Natural killer cell (primary cell): ENCODE results near the gene CSGALNACT2. TPM values are rescaled to one million over a fixed set of nuclear protein-coding genes. Genes with fewer than 3 reads are reported as not detected.

Source experiments
- ATAC-seq, 3 donors: fragments of 150-1000 bp in 2 of 3; fragments of 200-7000 bp in 1 of 3; cut with Tn5 transposase; 1 replicate in 1 of 3; 2 replicates in 2 of 3; pipeline ENCODE4 v1.10.0; 2021; ENCODE audit warnings: mild to moderate bottlenecking in 2 of 3, moderate library complexity in 2 of 3
- DNase-seq, 2 donors: peaks; one replicate each; pipeline versions ENCODE4 v3.0.0 to v3.0.0-alpha.2; 2013 to 2021; ENCODE audit warnings: mixed read lengths in 1 of 2
- H3K27ac ChIP-seq: one replicate; pipeline ENCODE4 v1.5.1; 2013; ENCODE audit warnings: mild to moderate bottlenecking, low read length
- H3K27me3 ChIP-seq: one replicate; pipeline ENCODE4 v1.6.1; 2013; ENCODE audit warnings: low read length; ENCODE audit not compliant: control insufficient read depth, insufficient read depth
- H3K36me3 ChIP-seq: one replicate; pipeline ENCODE4 v1.6.1; 2013; ENCODE audit warnings: low read length; ENCODE audit not compliant: control insufficient read depth, insufficient read depth
- H3K4me1 ChIP-seq: one replicate; pipeline ENCODE4 v1.6.1; 2013; ENCODE audit warnings: low read length; ENCODE audit not compliant: control insufficient read depth, insufficient read depth
- H3K4me3 ChIP-seq: one replicate; pipeline ENCODE4 v1.5.1; 2013; ENCODE audit warnings: low read length
- H3K9me3 ChIP-seq: one replicate; pipeline ENCODE4 v1.6.1; 2013; ENCODE audit warnings: low read length; ENCODE audit not compliant: control insufficient read depth, insufficient read depth
- H3K27ac Mint-ChIP-seq, 2 donors: one replicate each; pipeline ENCODE4 v1.8.0; 2022; ENCODE audit warnings: mild to moderate bottlenecking in 2 of 2, mixed read lengths in 2 of 2, moderate library complexity in 1 of 2
- H3K27me3 Mint-ChIP-seq, 2 donors: one replicate each; pipeline ENCODE4 v1.8.0; 2022; ENCODE audit warnings: low read depth in 2 of 2, mixed read lengths in 2 of 2
- H3K36me3 Mint-ChIP-seq: one replicate; pipeline ENCODE4 v1.8.0; 2022; ENCODE audit warnings: mixed read lengths
- H3K4me1 Mint-ChIP-seq, 2 donors: one replicate each; pipeline ENCODE4 v1.8.0; 2022; ENCODE audit warnings: mixed read lengths in 2 of 2
- H3K4me3 Mint-ChIP-seq: one replicate; pipeline ENCODE4 v1.8.0; 2022; ENCODE audit warnings: mild to moderate bottlenecking, moderate library complexity, mixed read lengths
- H3K9me3 Mint-ChIP-seq, 2 donors: one replicate each; pipeline ENCODE4 v1.8.0; 2022; ENCODE audit warnings: mixed read lengths in 2 of 2
- CTCF ChIP-seq: fragments of 200-600 bp; IDR thresholded peaks from one replicate; pipeline ENCODE4 v1.8.0; 2022; ENCODE audit warnings: antibody characterized with exemption
- WGBS: methylation state at CpG from one replicate; pipeline ENCODE4 v1.1.7; 2013; ENCODE audit warnings: missing lambda C conversion rate; ENCODE audit not compliant: insufficient coverage; 5-methylcytosine and 5-hydroxymethylcytosine counted together
- intact Hi-C: fragments of 100-400 bp; cut with micrococcal nuclease; formaldehyde crosslinking; loops from one replicate; pipeline ENCODE4 v1.14.2; 2022
- total RNA-seq, 4 donors: library from RNA; stranded (reverse); fragments of 120-200 nt in 1 of 4; gene quantifications; one replicate each; pipeline versions ENCODE4 v1.2.3 to v1.2.4, GENCODE V29; 2013 to 2022

Gene CSGALNACT2
- total RNA-seq, 3 donors from 2014 or later (not counting 1 experiment from before 2014, with no cell fraction given) = 49.9 to 57.4 (median 52.8) TPM

GRCh38 chr10:43135064-43135463 lies 3.2 kb upstream of the CSGALNACT2 start:
- H3K27ac Mint-ChIP-seq = peak overlapping the region; percentile 21 to 93
- Histone ChIP-seq H3K36me3 (no peaks in the 10 kb centered on the region), H3K4me1 (peaks cover 20% of the 10 kb centered on the region), H3K9me3 (no peaks in the 10 kb centered on the region), H3K4me3 (no peak overlapping the region), H3K27me3 (no peaks in the 10 kb centered on the region), H3K27ac (no peak overlapping the region)
- TF ChIP-seq CTCF = no peak
- H3K9me3 Mint-ChIP-seq = no peaks in the 10 kb centered on the region
- intact Hi-C loops = loop anchor here (5.0 kb wide), 2 partner anchors 272 to 437 kb away; partner anchors contain the start of genes HNRNPF and ZNF239
- peaks cover 56 to 63% of the 10 kb centered on the region in 2 donors for H3K4me1 Mint-ChIP-seq
- H3K4me3 Mint-ChIP-seq = peak overlapping the region; percentile 49
- WGBS = over 99% methylated on average over 5 of the region's 5 CpGs
- no peaks in the 10 kb centered on the region for H3K36me3 Mint-ChIP-seq
- DNase-seq = no peak
- ATAC-seq = no peak
- no peaks in the 10 kb centered on the region for H3K27me3 Mint-ChIP-seq

GRCh38 chr10:43135656-43136055 lies 2.6 kb upstream of the CSGALNACT2 start:
- intact Hi-C loops = loop anchor here (5.0 kb wide), 2 partner anchors 272 to 437 kb away; partner anchors contain the start of genes HNRNPF and ZNF239
- Histone ChIP-seq H3K9me3 (no peaks in the 10 kb centered on the region), H3K4me1 (peaks cover 21% of the 10 kb centered on the region), H3K27me3 (no peaks in the 10 kb centered on the region), H3K36me3 (no peaks in the 10 kb centered on the region), H3K4me3 (no peak overlapping the region), H3K27ac (no peak overlapping the region)
- peaks cover 62 to 69% of the 10 kb centered on the region in 2 donors for H3K4me1 Mint-ChIP-seq
- H3K27me3 Mint-ChIP-seq = no peaks in the 10 kb centered on the region
- H3K4me3 Mint-ChIP-seq = peak overlapping the region; percentile 98
- H3K27ac Mint-ChIP-seq = peak overlapping the region; percentile 21 to 93
- WGBS = 86% methylated on average over 2 of the region's 2 CpGs
- H3K36me3 Mint-ChIP-seq = no peaks in the 10 kb centered on the region
- no peaks in the 10 kb centered on the region for H3K9me3 Mint-ChIP-seq
- DNase-seq (no peak), ATAC-seq (no peak)
- no peak for TF ChIP-seq CTCF

GRCh38 chr10:43136432-43136831 lies 1.8 kb upstream of the CSGALNACT2 start:
- TF ChIP-seq CTCF = no peak

More at GRCh38 chr10:43136432-43136831, 1.8 kb upstream of the CSGALNACT2 start:
- Histone ChIP-seq H3K4me3 (no peak overlapping the region), H3K36me3 (no peaks in the 10 kb centered on the region), H3K4me1 (peaks cover 28% of the 10 kb centered on the region), H3K27ac (no peak overlapping the region), H3K9me3 (no peaks in the 10 kb centered on the region), H3K27me3 (no peaks in the 10 kb centered on the region)
- H3K4me1 Mint-ChIP-seq = peaks cover 68 to 74% of the 10 kb centered on the region in 2 donors
- ATAC-seq = no peak
- no peaks in the 10 kb centered on the region for H3K36me3 Mint-ChIP-seq
- WGBS = 99% methylated on average over 4 of the region's 5 CpGs
- H3K27ac Mint-ChIP-seq = peak overlapping the region; percentile 21 to 93
- peak overlapping the region; percentile 98 for H3K4me3 Mint-ChIP-seq
- intact Hi-C loops = loop anchor here (5.0 kb wide), 2 partner anchors 271 to 436 kb away; partner anchors contain the start of genes HNRNPF and ZNF239
- H3K27me3 Mint-ChIP-seq = no peaks in the 10 kb centered on the region
- DNase-seq = no peak
- no peaks in the 10 kb centered on the region for H3K9me3 Mint-ChIP-seq
